ENCODE data around the gene MAJIN.

GRCh38 chr11:64890522-64890939, 81.4 kb downstream of the MAJIN start:
- TF ChIP-seq CTCF (IDR thresholded peaks at IDR 0.05; ENCODE audit: insufficient read depth, low read length, poor library complexity, severe bottlenecking), result no peak
- no peak for TF ChIP-seq EZH2phosphoT487 (conservative IDR thresholded peaks at IDR 0.05; ENCODE audit: low read length)
